ENCODE results near the gene DOCK10.

GRCh38 chr2:224893848-224894247 lies 148.4 kb downstream of the DOCK10 start:
- TF ChIP-seq BACH2 (CRISPR knock-in tag; IDR thresholded peaks at IDR 0.05; ENCODE audit: borderline replicate concordance), result no peak
- no peak for TF ChIP-seq ZFP3 (CRISPR knock-in tag; IDR thresholded peaks at IDR 0.05)
- TF ChIP-seq PATZ1 (CRISPR knock-in tag; IDR thresholded peaks at IDR 0.05; ENCODE audit: borderline replicate concordance), result no peak
- TF ChIP-seq TOX (CRISPR knock-in tag; IDR thresholded peaks at IDR 0.05; ENCODE audit: borderline replicate concordance), result no peak
- no peak for TF ChIP-seq ZFP30 (CRISPR knock-in tag; IDR thresholded peaks at IDR 0.05)
- TF ChIP-seq SNAI2 (CRISPR knock-in tag; IDR thresholded peaks at IDR 0.05), result no peak
- no peak for TF ChIP-seq TCF4 (CRISPR knock-in tag; IDR thresholded peaks at IDR 0.05; ENCODE audit: borderline replicate concordance)
- TF ChIP-seq CREB5 (CRISPR knock-in tag; IDR thresholded peaks at IDR 0.05; ENCODE audit: low read depth), result no peak
- no peak for TF ChIP-seq ZNF70 (CRISPR knock-in tag; IDR thresholded peaks at IDR 0.05)
- no peak for TF ChIP-seq RARB (CRISPR knock-in tag; IDR thresholded peaks at IDR 0.05)
- TF ChIP-seq POU6F1 (CRISPR knock-in tag; IDR thresholded peaks at IDR 0.05; ENCODE audit: borderline replicate concordance, low read depth), result no peak
- no peak for TF ChIP-seq ARNTL (CRISPR knock-in tag; IDR thresholded peaks at IDR 0.05; ENCODE audit: borderline replicate concordance, low read depth)
- TF ChIP-seq TSHZ2 (CRISPR knock-in tag; IDR thresholded peaks at IDR 0.05), result no peak
- no peak for TF ChIP-seq ESRRG (CRISPR knock-in tag; IDR thresholded peaks at IDR 0.05)
